Measurements from ENCODE around the gene SLC25A15. TPM values are rescaled to one million over a fixed set of nuclear protein-coding genes. Genes with fewer than 3 reads are reported as not detected.
A peak's percentile ranks its signal among the peaks of the same experiment; 100 is the strongest.

The SLC25A15 gene
- total RNA-seq, 1 experiment from 2014 or later, result 20.2 TPM

DNA sequence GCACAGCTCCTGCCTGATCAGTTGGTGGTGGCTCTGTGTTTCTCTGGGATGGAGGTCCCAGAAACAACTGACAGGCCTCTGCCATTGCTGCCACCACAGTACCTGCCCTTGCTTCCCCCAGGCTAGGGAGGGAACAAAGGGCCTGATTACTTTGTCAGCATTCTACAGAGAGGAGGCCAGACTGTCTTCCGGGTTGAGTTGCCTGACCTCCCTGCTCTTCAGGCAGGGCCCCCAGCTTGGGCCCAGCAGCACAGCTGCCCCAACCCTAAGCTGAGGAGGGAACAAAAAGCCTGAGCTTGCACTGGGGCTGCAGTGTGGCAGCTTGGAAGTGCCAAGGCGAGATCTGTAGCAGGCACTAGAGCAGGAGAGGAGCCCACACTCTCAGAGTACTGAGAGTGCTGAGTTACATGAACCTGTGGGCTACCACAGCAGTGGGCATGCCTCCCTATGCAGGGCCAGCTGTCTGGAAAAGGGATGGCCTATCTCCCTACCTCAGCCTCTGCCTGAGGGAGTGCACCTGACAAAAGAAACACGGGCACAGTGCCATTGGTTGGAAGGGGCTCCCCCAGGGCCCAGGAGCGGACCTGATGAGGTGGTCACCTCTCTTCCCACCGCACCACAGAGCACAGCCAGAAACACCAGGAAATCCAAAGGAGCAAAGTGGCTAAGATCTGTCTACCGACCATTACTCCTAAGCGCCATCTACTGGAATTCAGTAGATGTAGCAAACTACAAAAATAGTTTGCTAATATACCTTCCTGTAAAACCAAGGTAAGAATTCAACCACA is 24.4 kb downstream of the SLC25A15 start:
- H3K36me3 Mint-ChIP-seq, result peaks cover 25% of the 10 kb centered on the region
- no peak overlapping the region for H3K4me3 Mint-ChIP-seq
- H3K4me1 Mint-ChIP-seq, result no peaks in the 10 kb centered on the region
- H3K27me3 Mint-ChIP-seq (ENCODE audit: low read depth), result no peaks in the 10 kb centered on the region
- ATAC-seq (peak; percentile 95), DNase-seq (ENCODE audit: low spot score) (no peak)
- ChIA-PET POLR2A (no interaction called here), CTCF (interaction anchor here (0.9 to 2.6 kb wide), 7 partner anchors 18 to 241 kb away, joined by 3 to 17 read pairs (median 5); partner anchors contain the start of gene SLC25A15)
- no peak overlapping the region for H3K27ac Mint-ChIP-seq
- peaks cover 16% of the 10 kb centered on the region for H3K9me3 Mint-ChIP-seq
- TF ChIP-seq, protein P1, sequence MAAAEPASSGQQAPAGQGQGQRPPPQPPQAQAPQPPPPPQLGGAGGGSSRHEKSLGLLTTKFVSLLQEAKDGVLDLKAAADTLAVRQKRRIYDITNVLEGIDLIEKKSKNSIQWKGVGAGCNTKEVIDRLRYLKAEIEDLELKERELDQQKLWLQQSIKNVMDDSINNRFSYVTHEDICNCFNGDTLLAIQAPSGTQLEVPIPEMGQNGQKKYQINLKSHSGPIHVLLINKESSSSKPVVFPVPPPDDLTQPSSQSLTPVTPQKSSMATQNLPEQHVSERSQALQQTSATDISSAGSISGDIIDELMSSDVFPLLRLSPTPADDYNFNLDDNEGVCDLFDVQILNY (CRISPR knock-in tag; IDR thresholded peaks at IDR 0.05), result no peak
- TF ChIP-seq, protein P2, sequence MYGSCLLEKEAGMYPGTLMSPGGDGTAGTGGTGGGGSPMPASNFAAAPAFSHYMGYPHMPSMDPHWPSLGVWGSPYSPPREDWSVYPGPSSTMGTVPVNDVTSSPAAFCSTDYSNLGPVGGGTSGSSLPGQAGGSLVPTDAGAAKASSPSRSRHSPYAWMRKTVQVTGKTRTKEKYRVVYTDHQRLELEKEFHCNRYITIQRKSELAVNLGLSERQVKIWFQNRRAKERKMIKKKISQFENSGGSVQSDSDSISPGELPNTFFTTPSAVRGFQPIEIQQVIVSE (CRISPR knock-in tag; IDR thresholded peaks at IDR 0.05; ENCODE audit: borderline replicate concordance), result no peak
- TF ChIP-seq, protein P3, sequence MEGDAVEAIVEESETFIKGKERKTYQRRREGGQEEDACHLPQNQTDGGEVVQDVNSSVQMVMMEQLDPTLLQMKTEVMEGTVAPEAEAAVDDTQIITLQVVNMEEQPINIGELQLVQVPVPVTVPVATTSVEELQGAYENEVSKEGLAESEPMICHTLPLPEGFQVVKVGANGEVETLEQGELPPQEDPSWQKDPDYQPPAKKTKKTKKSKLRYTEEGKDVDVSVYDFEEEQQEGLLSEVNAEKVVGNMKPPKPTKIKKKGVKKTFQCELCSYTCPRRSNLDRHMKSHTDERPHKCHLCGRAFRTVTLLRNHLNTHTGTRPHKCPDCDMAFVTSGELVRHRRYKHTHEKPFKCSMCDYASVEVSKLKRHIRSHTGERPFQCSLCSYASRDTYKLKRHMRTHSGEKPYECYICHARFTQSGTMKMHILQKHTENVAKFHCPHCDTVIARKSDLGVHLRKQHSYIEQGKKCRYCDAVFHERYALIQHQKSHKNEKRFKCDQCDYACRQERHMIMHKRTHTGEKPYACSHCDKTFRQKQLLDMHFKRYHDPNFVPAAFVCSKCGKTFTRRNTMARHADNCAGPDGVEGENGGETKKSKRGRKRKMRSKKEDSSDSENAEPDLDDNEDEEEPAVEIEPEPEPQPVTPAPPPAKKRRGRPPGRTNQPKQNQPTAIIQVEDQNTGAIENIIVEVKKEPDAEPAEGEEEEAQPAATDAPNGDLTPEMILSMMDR (IDR thresholded peaks at IDR 0.05), result peak; percentile 50
- 0 out of 2 replicates have a peak, but pooled peaks have one; percentile 41 for TF ChIP-seq ZNF138 (CRISPR knock-in tag; conservative IDR thresholded peaks at IDR 0.05)

DNA sequence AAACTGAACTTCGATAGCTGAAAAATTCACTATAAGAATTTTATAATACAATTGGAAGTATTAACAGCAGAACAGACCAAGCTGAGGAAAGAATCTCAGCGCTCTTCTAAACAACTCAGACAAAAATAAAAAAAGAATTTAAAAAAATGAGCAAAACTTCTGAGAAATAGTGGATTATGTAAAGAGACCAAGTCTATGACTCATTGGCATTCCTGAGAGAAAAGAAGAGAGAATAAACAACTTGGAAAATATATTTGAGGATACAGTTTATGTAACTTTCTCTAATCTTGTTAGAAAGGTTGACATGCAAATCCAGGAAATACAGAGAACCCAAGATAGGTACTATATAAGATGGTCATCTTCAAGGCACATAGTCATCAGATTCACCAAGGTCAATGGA is 25.4 kb downstream of the SLC25A15 start:
- Mint-ChIP-seq H3K4me1 (no peaks in the 10 kb centered on the region), H3K9me3 (peaks cover 16% of the 10 kb centered on the region), H3K27ac (no peak overlapping the region), H3K4me3 (no peak overlapping the region), H3K27me3 (ENCODE audit: low read depth) (no peaks in the 10 kb centered on the region), H3K36me3 (peaks cover 15% of the 10 kb centered on the region)
- CTCF ChIA-PET, result interaction anchor here (0.9 to 2.6 kb wide), 5 partner anchors 21 to 240 kb away, joined by 3 to 17 read pairs (median 5); partner anchors contain the start of gene SLC25A15
- TF ChIP-seq TEAD4 (CRISPR knock-in tag; IDR thresholded peaks at IDR 0.05) (no peak), ZNF121 (CRISPR knock-in tag; IDR thresholded peaks at IDR 0.05) (no peak), ZNF423 (CRISPR knock-in tag; IDR thresholded peaks at IDR 0.05) (no peak), NFYB (CRISPR knock-in tag; conservative IDR thresholded peaks at IDR 0.05; ENCODE audit: low read depth) (no peak), JUN (CRISPR knock-in tag; IDR thresholded peaks at IDR 0.05) (no peak), TEAD1 (CRISPR knock-in tag; IDR thresholded peaks at IDR 0.05) (no peak)
- TF ChIP-seq, protein P4, sequence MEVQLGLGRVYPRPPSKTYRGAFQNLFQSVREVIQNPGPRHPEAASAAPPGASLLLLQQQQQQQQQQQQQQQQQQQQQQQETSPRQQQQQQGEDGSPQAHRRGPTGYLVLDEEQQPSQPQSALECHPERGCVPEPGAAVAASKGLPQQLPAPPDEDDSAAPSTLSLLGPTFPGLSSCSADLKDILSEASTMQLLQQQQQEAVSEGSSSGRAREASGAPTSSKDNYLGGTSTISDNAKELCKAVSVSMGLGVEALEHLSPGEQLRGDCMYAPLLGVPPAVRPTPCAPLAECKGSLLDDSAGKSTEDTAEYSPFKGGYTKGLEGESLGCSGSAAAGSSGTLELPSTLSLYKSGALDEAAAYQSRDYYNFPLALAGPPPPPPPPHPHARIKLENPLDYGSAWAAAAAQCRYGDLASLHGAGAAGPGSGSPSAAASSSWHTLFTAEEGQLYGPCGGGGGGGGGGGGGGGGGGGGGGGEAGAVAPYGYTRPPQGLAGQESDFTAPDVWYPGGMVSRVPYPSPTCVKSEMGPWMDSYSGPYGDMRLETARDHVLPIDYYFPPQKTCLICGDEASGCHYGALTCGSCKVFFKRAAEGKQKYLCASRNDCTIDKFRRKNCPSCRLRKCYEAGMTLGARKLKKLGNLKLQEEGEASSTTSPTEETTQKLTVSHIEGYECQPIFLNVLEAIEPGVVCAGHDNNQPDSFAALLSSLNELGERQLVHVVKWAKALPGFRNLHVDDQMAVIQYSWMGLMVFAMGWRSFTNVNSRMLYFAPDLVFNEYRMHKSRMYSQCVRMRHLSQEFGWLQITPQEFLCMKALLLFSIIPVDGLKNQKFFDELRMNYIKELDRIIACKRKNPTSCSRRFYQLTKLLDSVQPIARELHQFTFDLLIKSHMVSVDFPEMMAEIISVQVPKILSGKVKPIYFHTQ (CRISPR knock-in tag; IDR thresholded peaks at IDR 0.05), result no peak
- TF ChIP-seq, protein P2 (CRISPR knock-in tag; IDR thresholded peaks at IDR 0.05; ENCODE audit: borderline replicate concordance), result no peak
- TF ChIP-seq, protein P5, sequence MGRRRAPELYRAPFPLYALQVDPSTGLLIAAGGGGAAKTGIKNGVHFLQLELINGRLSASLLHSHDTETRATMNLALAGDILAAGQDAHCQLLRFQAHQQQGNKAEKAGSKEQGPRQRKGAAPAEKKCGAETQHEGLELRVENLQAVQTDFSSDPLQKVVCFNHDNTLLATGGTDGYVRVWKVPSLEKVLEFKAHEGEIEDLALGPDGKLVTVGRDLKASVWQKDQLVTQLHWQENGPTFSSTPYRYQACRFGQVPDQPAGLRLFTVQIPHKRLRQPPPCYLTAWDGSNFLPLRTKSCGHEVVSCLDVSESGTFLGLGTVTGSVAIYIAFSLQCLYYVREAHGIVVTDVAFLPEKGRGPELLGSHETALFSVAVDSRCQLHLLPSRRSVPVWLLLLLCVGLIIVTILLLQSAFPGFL (CRISPR knock-in tag; IDR thresholded peaks at IDR 0.05; ENCODE audit: borderline replicate concordance), result no peak
- TF ChIP-seq, protein P6, sequence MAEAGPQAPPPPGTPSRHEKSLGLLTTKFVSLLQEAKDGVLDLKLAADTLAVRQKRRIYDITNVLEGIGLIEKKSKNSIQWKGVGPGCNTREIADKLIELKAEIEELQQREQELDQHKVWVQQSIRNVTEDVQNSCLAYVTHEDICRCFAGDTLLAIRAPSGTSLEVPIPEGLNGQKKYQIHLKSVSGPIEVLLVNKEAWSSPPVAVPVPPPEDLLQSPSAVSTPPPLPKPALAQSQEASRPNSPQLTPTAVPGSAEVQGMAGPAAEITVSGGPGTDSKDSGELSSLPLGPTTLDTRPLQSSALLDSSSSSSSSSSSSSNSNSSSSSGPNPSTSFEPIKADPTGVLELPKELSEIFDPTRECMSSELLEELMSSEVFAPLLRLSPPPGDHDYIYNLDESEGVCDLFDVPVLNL (CRISPR knock-in tag; IDR thresholded peaks at IDR 0.05; ENCODE audit: borderline replicate concordance, low read depth), result no peak
- TF ChIP-seq, protein P7, sequence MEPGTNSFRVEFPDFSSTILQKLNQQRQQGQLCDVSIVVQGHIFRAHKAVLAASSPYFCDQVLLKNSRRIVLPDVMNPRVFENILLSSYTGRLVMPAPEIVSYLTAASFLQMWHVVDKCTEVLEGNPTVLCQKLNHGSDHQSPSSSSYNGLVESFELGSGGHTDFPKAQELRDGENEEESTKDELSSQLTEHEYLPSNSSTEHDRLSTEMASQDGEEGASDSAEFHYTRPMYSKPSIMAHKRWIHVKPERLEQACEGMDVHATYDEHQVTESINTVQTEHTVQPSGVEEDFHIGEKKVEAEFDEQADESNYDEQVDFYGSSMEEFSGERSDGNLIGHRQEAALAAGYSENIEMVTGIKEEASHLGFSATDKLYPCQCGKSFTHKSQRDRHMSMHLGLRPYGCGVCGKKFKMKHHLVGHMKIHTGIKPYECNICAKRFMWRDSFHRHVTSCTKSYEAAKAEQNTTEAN (CRISPR knock-in tag; IDR thresholded peaks at IDR 0.05), result no peak
- POLR2A ChIA-PET, result no interaction called here
- ATAC-seq, result no peak
- DNase-seq (ENCODE audit: low spot score), result no peak

All from WTC11 (cell line).